HG03064 (cell line): ENCODE data around the gene SV2C.
"Not testable (repeated sequence)": the region's sequence is repeated elsewhere in the genome, so short reads cannot be mapped to it uniquely, and the experiment has no call there.

Experiments
- ATAC-seq: cut with Tn5 transposase; IDR thresholded peaks from one replicate; pipeline ENCODE4 v1.9.1; 2021; ENCODE audit warnings: low read depth; ENCODE audit not compliant: unreplicated experiment

SV2C gene

DNA sequence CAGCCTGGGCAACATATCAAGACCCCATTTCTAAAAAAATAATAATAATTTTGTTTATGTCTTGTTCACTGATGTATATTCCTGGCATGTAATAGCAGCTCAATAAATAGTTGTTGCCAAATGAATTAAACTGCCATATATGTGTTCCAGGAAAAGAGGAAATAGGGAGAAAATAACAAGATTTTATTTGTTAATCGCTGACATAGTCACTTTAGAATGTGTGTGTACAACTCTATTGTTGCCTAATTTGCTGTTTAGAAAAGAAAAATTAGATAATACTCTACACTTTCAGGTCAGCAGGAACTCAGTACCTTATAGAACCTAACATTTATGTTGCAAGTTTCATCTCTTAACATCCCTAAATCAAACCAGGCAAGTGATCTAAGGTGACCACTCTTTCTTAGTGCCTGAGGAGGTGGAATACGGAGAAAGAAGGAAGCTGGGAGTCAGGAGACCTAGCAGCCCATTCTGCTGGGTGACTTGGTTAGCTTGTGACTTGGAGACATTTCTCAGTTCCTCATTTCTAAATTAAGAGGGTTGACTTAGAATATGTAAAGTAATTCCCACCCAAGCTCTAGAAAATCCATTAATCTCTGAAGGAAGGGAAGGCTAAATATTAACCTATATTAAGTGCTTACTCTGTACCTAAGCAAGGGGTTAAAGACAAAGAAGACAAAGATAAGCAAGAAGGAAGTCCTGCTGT lies 209.6 kb downstream of the SV2C start:
- peak; percentile 66 for ATAC-seq

DNA sequence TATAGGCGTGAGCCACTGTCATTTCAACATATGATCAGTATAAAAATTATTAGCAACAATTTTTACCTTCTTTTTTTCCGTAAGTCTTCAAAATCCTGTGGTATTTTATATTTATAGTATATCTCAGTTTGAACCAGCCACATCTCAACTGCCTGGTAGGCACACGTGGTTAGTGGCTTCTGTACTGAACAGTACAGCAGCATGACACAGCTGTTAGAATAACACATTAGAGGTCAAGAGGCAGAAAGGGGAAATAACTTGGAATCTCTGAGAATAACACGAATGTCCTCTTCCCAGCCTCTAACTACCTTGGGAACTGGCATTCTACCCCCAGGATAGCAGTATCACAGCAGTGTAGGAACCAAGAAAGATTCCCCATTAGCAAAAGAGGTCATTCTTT lies 211.4 kb downstream of the SV2C start:
- ATAC-seq = no peak

DNA sequence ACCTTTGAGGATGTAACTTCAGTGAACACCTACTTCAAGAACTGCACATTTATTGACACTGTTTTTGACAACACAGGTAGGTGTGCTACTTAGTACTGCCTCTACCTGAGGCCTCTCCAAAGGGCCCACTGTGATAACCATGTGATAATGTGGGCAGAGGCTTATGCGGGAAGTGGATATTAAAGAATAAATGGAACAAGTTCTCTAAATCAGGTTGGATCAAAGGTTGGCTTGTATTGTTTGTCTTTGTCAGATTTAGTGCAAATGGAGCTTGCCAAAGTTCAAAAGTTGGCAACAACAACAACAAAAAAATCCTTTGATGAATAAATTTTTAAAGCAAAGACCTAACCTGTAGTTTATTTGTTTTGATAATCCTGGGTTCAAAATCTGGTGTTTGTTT lies 215.7 kb downstream of the SV2C start:
- no peak for ATAC-seq

DNA sequence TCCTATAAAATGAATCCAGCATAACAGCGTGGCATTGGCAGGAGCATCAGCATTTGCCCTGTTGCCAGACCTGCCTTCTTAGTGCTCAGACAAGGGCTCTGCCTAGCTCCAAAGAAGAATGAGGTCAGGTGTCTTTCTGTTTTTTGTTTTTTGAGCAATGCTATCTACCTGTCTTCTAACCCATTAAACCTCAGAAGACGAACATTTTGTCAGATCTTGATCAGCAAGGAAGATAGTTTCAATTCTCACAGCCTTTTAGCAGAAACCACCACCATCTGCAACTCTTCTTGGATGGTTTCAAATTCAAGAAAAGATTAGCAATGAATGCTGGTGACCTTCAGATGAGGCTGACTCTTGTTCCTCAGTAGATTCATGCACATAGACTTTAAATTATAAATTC lies 216.4 kb downstream of the SV2C start:
- no peak for ATAC-seq

DNA sequence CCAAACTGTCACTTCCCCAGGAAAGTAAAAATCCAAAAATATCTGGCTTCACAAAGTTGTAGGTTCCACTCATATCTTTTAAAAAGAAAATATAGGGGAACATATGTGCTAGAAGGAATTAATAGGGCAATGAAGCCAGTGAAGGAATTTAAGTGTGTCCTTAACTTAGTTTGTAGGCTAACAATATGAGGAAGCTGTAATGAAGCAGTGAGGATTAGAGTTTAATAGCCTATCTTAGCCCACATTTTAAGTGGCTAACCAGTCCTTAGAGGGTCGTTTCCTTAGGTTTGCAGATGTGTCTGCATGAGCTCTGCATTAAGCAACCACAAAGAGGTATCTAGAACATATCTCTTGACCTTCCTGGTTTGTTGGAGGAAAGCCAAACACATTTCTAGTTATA lies 218.7 kb downstream of the SV2C start:
- not testable (repeated sequence) for ATAC-seq

DNA sequence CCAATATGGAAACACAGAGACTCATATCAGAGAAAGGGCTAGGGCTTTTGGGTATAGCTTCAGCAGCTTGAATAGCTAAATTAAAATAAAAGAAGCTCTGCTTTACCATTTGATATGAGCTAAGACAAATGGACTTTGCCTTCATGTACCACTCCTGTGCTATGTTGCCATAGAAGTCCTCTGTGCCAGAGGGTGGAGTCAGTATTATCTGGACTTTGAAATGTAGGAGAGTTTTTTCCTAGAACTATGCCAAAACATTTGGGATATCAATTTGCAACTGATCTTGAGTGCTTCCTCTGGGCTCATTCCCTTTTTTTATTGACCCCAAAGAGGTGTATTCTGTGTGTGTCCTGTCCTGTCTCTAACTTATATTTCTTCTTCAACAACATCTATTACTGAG lies 219.5 kb downstream of the SV2C start:
- ATAC-seq = not testable (repeated sequence)

DNA sequence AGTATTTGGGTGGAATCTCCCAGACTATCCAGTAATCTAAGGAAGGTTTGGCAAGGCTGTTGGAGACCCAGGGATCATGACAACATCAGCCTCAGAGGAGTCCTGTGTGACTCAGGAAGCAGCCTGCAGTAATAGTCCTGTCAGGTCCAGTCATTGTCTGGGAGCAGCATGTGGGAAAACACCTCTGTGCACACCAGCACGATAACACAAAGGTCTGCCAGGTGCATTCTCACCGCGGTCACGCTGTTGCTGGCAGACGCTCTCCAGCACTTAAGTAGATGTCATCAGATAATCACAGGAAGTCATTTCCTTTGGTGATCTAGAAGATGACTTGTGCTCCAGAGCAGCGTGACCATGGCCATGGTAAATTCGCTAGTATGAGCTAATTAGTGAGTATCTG lies 220.7 kb downstream of the SV2C start:
- ATAC-seq = no peak

DNA sequence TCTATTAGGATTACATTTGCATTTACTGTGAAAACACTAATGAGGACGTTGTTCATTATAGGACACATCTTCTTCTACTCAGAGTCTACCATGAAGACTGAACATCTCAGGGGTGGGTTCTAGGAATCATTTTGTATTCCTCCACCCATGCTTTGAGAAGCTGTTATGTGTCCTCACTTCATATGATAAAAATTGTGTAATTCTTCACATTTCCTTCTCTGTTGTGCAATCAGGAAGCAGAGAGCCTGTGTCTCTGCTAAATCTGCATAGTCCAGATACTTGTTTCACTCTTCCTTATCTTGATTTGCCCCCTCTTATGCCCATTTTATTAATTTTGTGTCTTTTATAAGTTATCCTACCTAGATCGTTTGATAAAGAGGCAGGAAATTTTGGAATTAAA lies 222.1 kb downstream of the SV2C start:
- ATAC-seq = no peak

DNA sequence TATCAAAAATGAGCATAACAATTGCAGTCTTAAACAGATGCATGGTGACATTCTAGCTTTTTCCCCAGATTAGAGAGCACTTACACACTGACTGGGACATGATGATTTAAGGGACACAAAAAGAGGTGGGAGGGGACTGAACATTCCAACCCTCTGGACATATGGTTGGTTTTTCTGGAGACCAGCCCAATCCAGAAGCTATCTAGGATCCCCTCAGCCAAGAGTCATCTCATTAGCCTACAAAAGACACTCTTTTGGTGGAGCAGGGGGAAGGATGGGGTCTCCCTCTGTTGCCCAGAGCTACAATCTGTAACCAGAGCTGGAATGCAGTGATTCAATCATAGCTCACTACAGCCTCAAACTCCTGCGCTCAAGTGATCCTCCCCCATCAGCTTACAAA lies 222.6 kb downstream of the SV2C start:
- no peak for ATAC-seq

DNA sequence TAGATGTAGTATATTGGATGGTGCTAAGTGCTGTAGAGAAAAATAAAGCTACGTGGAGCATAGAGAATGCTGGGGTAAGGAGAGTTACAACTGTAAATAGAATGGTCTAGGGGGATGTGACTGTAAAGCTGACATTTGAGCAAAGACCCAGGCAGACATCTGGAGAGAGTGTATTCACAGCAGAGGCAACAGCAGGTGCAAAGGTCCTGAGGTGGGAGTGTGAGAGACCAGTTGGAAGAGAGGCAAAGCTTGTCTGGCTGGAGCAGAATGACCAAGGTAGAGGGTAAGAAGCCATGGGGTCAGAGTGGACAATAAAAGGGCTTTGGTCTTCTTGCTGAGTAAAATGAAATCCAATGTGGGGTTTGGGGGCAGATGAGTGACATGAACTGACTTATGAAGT lies 227.0 kb downstream of the SV2C start:
- no peak for ATAC-seq

DNA sequence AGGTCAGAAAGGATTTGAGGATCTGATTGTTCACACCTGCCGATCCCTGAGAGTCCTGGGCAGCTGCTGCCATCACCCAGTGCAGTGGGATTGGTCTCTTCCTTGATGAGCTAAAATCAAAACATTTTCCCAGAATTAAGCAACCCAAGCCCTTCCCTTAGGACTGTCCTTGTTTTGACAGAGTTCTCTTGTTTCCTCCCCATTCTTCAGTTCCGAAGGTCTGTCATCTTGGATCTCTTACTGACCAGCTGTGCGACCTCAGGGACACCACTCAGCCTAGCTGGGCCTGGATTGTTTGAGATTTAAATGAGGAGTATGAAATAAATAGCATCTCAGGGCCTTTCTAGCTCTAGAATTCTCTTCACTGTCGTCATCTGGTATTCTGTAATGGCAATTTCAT lies 229.6 kb downstream of the SV2C start:
- no peak for ATAC-seq

DNA sequence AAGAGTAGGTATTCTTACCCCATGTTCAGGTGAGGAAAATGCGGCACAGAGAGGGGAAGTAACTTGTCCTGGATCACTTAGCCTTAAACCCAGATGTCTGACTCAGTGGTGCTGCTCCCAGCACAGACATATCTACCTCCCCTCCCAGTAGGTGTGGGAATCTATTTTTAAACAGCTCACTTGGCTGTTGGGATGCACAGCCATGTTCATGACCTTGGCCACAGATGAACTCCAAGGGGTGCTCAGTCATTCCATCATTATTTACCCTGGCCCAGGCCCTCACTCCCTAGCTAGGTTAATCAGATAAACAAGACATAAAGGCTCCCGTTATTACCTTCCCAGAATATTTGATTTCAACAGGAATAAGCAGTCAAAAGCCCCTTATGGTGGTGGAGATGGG lies 231.5 kb downstream of the SV2C start:
- no peak for ATAC-seq

DNA sequence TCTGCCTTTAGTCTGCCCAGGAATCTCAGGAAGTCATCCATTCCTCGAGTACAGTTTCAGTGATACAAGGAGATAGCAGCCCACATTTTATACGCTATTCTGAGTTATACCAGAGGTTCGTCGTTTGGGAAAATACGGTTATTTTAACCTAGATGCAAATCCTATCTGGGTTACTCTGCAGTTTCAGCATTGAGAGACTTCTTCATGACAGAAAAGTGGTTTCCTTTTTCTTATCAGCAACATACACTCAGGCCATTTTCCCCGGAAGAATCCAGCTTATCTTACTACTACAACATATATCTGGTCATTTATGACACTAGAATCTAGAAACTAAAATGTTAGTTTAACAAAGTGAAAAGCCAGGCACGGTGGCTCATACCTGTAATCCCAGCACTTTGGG lies 236.5 kb downstream of the SV2C start:
- ATAC-seq = no peak

DNA sequence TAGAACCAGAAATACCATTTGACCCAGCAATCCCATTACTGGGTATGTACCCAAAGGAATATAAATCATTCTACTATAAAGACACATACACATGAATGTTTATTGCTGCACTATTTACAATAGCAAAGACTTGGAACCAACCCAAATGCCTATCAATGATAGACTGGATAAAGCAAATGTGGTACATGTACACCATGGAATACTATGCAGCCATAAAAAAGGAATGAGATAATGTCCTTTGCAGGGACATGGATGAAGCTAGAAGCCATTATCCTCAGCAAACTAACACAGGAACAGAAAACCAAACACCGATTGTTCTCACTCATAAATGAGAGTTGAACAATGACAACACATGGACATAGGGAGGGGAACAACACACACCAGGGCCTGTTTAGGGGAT lies 240.3 kb downstream of the SV2C start:
- not testable (repeated sequence) for ATAC-seq

DNA sequence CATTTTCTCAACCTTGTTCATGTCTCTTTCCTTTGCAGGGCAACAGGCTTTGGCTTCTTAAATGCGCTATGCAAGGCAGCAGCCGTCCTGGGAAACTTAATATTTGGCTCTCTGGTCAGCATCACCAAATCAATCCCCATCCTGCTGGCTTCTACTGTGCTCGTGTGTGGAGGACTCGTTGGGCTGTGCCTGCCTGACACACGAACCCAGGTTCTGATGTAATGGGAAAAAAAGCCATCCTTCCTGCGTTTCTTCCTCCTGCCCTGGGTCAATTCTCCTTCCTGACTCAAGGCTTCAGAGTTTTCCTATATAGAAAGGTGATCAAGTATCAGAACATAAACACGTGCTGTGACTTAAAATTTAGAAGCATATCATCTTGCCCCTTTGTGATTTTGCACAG lies 242.1 kb downstream of the SV2C start:
- no peak for ATAC-seq

DNA sequence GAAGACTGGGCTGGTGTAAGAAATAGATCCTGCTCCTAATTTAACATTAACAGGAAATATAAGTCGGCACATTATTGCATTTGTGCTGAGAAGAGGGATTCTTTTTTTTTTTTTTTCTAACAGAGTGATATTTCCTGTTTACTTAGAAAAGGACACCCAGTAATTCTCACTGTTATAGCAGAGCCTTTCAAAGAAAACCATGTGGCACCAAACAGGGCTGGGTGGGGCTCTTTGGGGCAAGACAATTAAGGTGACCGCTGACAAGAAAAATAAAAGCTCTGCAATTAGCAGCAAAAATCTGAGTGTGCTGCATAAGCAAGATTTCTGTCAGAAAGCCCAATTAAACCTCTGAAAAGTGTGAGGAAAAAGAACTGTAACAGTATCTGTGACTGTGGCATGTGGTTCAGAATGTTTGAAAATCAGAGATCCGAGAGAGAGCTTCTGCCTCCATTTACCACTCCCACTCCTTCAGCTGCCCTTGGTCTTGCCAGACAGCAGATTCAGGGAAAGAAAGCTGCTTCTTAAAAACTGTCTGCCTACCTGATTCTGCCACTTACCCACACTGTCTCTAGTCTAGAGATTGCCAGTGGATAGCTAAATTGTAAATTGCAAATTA lies 242.8 kb downstream of the SV2C start:
- no peak for ATAC-seq

DNA sequence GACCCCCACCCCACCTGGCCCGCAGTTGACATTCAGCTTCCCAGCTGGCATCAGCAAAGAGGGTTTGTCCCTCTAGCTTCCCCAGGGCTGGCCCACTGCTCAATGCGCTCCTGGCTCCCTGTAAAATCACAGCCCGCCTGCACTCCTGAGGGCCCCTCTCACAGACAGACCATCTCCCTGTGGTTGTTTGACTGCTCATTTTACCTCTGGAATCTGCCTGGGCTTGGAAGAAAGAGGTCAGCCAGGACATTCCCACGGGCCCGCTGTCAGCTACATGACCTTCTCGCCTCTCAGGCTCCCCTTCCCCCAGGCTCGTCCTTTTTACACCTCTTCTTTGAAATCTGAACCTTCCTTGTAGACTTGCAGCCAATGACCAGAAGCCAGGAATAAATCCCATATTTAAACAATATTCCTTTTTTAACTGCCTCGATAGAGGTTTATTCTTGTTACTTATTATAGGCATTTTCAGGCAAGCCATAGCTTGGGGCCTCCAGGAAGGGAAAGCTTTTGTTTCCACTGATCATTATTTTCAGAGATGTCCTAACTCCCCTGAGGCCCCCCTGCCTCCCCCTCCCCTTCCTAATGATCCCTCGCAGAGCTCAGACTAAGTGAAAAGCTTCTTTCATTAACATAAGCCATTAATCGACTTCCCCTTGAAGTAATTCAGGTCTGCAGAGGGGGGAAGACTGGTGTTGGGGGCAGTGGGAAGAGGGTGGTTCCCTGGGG lies 243.6 kb downstream of the SV2C start:
- no peak for ATAC-seq

DNA sequence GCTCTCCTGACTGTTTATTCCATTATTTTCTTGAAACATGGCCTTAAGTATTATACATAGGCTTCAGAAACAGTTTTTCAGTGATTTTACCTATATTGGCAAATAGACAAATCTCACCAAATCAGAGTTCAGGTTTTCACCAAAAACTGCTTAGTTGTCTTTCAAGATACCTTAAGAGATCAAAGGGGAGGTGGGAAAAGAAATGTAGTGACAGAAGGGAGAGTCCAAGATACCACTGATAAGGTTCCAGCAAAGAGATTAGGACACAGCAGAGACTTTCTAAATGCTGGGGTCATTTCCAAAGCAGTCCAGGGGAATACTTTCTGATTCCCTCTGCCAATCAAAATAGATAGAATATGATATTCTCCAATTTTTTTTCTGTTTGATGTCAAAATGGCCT lies 246.2 kb downstream of the SV2C start:
- ATAC-seq = no peak

DNA sequence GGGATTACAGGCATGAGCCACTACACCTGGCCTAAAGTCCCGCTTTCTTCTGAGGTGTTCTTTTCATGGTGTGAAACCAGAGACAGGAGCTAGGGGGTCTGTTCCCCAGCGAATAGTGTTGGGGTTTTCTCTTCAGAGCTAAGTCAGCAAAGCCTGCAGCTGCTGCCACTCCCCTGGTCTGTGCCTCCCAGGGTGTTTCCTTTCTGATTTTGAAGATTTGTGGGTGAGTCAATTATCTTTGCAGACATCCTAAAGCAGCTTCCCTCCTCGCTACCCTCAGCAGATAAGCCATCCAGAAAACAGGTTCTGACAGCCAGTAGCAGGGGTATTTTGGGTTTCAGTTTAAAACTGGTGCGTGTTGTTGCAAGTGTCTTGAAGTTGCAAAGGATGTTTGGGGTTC lies 247.9 kb downstream of the SV2C start:
- no peak for ATAC-seq

DNA sequence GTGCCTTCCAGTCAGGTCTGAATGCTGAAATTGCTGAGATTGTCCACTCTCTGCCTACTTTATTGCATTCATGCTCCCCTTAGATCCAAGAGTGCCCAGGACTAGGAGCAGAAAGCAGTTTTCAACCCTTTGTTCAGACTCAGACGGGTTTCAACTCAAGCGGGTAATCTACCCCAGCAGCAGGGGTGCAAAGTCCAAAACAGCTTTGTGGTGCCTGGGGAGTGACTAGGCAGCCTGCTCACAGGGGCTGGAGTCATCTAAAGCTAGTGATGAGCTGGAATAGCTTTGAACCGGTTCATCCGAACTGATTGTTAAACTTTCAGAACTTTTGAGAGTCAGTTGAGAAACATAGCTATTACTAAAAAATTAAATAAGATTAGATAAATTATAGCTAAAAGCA lies 248.9 kb downstream of the SV2C start:
- ATAC-seq = no peak

DNA sequence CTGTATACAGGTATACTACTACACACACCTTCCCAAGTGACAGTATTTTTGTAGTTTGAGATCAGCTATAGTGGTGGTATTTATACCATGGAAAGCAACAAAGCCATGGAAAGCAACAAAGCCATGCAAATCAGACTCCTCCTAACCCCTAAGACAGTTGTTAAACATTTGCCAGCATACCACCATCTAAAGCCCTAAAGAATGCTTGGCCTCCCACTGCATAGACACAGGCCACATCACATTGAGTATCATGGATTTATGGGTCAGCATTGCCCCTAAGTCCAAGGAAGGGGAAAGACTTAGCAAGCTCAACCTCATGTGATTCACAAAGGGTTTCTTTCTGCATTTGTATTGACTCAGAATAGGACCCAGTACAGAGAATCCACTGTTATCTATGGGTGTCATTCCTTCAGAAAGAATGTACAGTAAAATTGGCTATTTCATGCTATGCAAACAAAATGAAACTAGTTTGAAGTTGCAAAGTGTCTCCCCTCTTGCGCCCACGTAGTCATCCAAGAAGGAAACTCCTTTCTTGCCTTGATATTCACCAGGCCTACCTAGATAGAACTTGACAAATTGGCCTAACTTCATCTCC lies 249.5 kb downstream of the SV2C start:
- ATAC-seq = no peak

DNA sequence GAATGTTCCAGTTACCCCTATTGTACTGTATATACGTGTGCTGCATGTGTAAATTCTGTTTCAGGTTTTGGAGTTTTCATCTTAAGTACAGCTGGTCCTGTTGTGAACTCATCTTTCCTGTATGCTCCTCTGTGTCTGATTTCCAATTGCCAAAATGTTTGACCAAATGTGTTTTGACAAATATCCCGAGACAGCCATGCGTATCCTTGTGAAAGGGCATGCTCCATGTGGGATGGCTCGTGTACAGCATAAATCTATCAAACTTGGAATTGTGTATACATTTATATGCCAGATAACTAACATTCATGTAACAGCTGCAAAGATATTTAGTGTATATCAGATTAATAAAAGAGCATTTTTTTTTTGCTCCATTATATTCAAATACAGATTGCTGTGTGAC lies 250.4 kb downstream of the SV2C start:
- no peak for ATAC-seq
